Lower lobe of right lung (tissue), 2 donors: Measurements from ENCODE around the gene GRIA4. TPM values are rescaled to one million over a fixed set of nuclear protein-coding genes. Genes with fewer than 3 reads are reported as not detected.

Source experiments
- ATAC-seq, 2 donors: fragments of 200-7000 bp; cut with Tn5 transposase; one replicate each; pipeline ENCODE4 v1.9.1; 2020 to 2022; ENCODE audit warnings: mild to moderate bottlenecking in 2 of 2, moderate library complexity in 2 of 2
- DNase-seq: peaks from one replicate; pipeline ENCODE4 v3.0.0-alpha.2; 2020
- H3K27ac ChIP-seq: fragments of 200-600 bp; one replicate; pipeline ENCODE4 v1.8.0; 2022
- H3K27me3 ChIP-seq: fragments of 200-600 bp; one replicate; pipeline ENCODE4 v1.8.0; 2022; ENCODE audit warnings: low read depth
- H3K36me3 ChIP-seq: fragments of 200-600 bp; one replicate; pipeline ENCODE4 v1.8.0; 2022; ENCODE audit warnings: mild to moderate bottlenecking
- H3K4me1 ChIP-seq: fragments of 200-600 bp; one replicate; pipeline ENCODE4 v1.8.0; 2022
- H3K4me3 ChIP-seq: fragments of 200-600 bp; one replicate; pipeline ENCODE4 v1.8.0; 2022; ENCODE audit warnings: mild to moderate bottlenecking
- H3K9me3 ChIP-seq: fragments of 200-600 bp; one replicate; pipeline ENCODE4 v1.8.0; 2022
- CTCF ChIP-seq: fragments of 200-600 bp; IDR thresholded peaks from one replicate; pipeline ENCODE4 v1.8.0; 2022; ENCODE audit warnings: antibody characterized with exemption, mild to moderate bottlenecking
- intact Hi-C: fragments of 100-400 bp; cut with DNase I; formaldehyde crosslinking; loops from one replicate; pipeline ENCODE4 v1.11.0; 2022
- total RNA-seq: library from RNA; stranded (reverse); fragmentation: NEBNext Ultra II Directional; extraction: Animal tissue kit (Norgen Biotek cat#: 25700); gene quantifications from one replicate; pipeline ENCODE4 v1.2.1, GENCODE V29; 2021
- donor health status: DM: no; HTN: yes; CAD: no; lungs with severe emphysema.

The GRIA4 gene
- total RNA-seq, 1 donor from 2014 or later: not detected

GRCh38 chr11:106021181-106021966 lies 411.5 kb downstream of the GRIA4 start:
- H3K27ac ChIP-seq: peak overlapping the region; percentile 82

GRCh38 chr11:106021967-106022794 lies 412.3 kb downstream of the GRIA4 start, which contains the start of gene MSANTD4:
Gene MSANTD4, minus strand, starts transcription at chr11:106022240. Its CDS starts 11,323 bp downstream, at chr11:106010917.
- peak; percentile 99 for DNase-seq
- intact Hi-C loops: no loop called here
- peaks cover 23% of the 10 kb centered on the region for H3K4me1 ChIP-seq

More at GRCh38 chr11:106021181-106021966, 411.5 kb downstream of the GRIA4 start:
- no peaks in the 10 kb centered on the region for H3K27me3 ChIP-seq
- intact Hi-C loops: no loop called here
- H3K4me3 ChIP-seq: peak overlapping the region; percentile 97
- peak; percentile 7 to 29 for ATAC-seq
- H3K9me3 ChIP-seq: no peaks in the 10 kb centered on the region
- H3K4me1 ChIP-seq: peaks cover 23% of the 10 kb centered on the region
- H3K36me3 ChIP-seq: no peaks in the 10 kb centered on the region
- no peak for TF ChIP-seq CTCF
- DNase-seq: no peak

GRCh38 chr11:106022795-106023275 lies 413.0 kb downstream of the GRIA4 start:
- Histone ChIP-seq H3K27me3 (no peaks in the 10 kb centered on the region), H3K4me1 (peaks cover 23% of the 10 kb centered on the region), H3K36me3 (no peaks in the 10 kb centered on the region), H3K27ac (peak overlapping the region; percentile 77), H3K9me3 (no peaks in the 10 kb centered on the region), H3K4me3 (peak overlapping the region; percentile 97)
- DNase-seq (no peak), ATAC-seq (no peak)
- TF ChIP-seq CTCF: no peak
- intact Hi-C loops: no loop called here

More at GRCh38 chr11:106021967-106022794, 412.3 kb downstream of the GRIA4 start, which contains the start of gene MSANTD4:
- Histone ChIP-seq H3K9me3 (no peaks in the 10 kb centered on the region), H3K4me3 (peak within 1 kb of the TSS; percentile 97), H3K36me3 (no peaks in the 10 kb centered on the region), H3K27ac (peak within 1 kb of the TSS; percentile 82), H3K27me3 (no peaks in the 10 kb centered on the region)
- no peak for TF ChIP-seq CTCF
- ATAC-seq: peak; percentile 99 to 100

- Histone ChIP-seq H3K36me3 (no peaks in the 10 kb centered on the region), H3K27ac (peak overlapping the region; percentile 16), H3K9me3 (no peaks in the 10 kb centered on the region), H3K4me1 (no peaks in the 10 kb centered on the region), H3K4me3 (no peak overlapping the region), H3K27me3 (no peaks in the 10 kb centered on the region)
- no peak for TF ChIP-seq CTCF
- DNase-seq (no peak), ATAC-seq (no peak)
- intact Hi-C loops: no loop called here
These were observed 420.7 kb downstream of the GRIA4 start for GRCh38 chr11:106030609-106031008.

GRCh38 chr11:106031202-106031810 lies 421.4 kb downstream of the GRIA4 start:
- Histone ChIP-seq H3K36me3 (no peaks in the 10 kb centered on the region), H3K27ac (peak overlapping the region; percentile 16), H3K4me3 (no peak overlapping the region), H3K4me1 (no peaks in the 10 kb centered on the region), H3K9me3 (no peaks in the 10 kb centered on the region), H3K27me3 (no peaks in the 10 kb centered on the region)
- intact Hi-C loops: no loop called here
- DNase-seq (no peak), ATAC-seq (no peak)
- TF ChIP-seq CTCF: no peak
